Measurements from ENCODE around the gene KRTAP21-2.
A peak's percentile ranks its signal among the peaks of the same experiment; 100 is the strongest.
"Not testable (repeated sequence)": the region's sequence is repeated elsewhere in the genome, so short reads cannot be mapped to it uniquely, and the experiment has no call there.

Gene KRTAP21-2

GRCh38 chr21:30747159-30747558 is at the start of gene KRTAP21-2:
KRTAP21-2 (minus strand) TSS chr21:30747259; CDS start chr21:30747202, 57 bp downstream.
- no peak for TF ChIP-seq JUND (IDR thresholded peaks at IDR 0.05; ENCODE audit: low read depth)
- in situ Hi-C loops (cut with HindIII; ENCODE audit: low pct_unique_long_range_greater_than_20kb, low sequenced_read_pairs): no loop called here
- no peak for DNase-seq (ENCODE audit: low read depth in 1 of 2, low spot score in 1 of 2)

- TF ChIP-seq JUND (IDR thresholded peaks at IDR 0.05; ENCODE audit: low read depth): no peak
- no peak for DNase-seq (ENCODE audit: low read depth in 1 of 2, low spot score in 1 of 2)
- in situ Hi-C loops (cut with HindIII; ENCODE audit: low pct_unique_long_range_greater_than_20kb, low sequenced_read_pairs): no loop called here
Observed at GRCh38 chr21:30793581-30794314, 46.7 kb upstream of the KRTAP21-2 start.

- in situ Hi-C loops (cut with HindIII; ENCODE audit: low pct_unique_long_range_greater_than_20kb, low sequenced_read_pairs): no loop called here
- TF ChIP-seq JUND (IDR thresholded peaks at IDR 0.05; ENCODE audit: low read depth): no peak
Observed at GRCh38 chr21:30779249-30779648, 32.2 kb upstream of the KRTAP21-2 start.

GRCh38 chr21:30769724-30770431 is 22.8 kb upstream of the KRTAP21-2 start:
- in situ Hi-C loops (cut with HindIII; ENCODE audit: low pct_unique_long_range_greater_than_20kb, low sequenced_read_pairs): no loop called here
- DNase-seq (ENCODE audit: low read depth in 1 of 2, low spot score in 1 of 2): no peak
- no peak for TF ChIP-seq JUND (IDR thresholded peaks at IDR 0.05; ENCODE audit: low read depth)

More at GRCh38 chr21:30779249-30779648, 32.2 kb upstream of the KRTAP21-2 start:
- DNase-seq (ENCODE audit: low read depth in 1 of 2, low spot score in 1 of 2): no peak

GRCh38 chr21:30760776-30761175 is 13.7 kb upstream of the KRTAP21-2 start:
- no peak for DNase-seq (ENCODE audit: low read depth in 1 of 2, low spot score in 1 of 2)
- in situ Hi-C loops (cut with HindIII; ENCODE audit: low pct_unique_long_range_greater_than_20kb, low sequenced_read_pairs): no loop called here
- TF ChIP-seq JUND (IDR thresholded peaks at IDR 0.05; ENCODE audit: low read depth): no peak

GRCh38 chr21:30758306-30758705 is 11.2 kb upstream of the KRTAP21-2 start:
- no peak for TF ChIP-seq JUND (IDR thresholded peaks at IDR 0.05; ENCODE audit: low read depth)
- in situ Hi-C loops (cut with HindIII; ENCODE audit: low pct_unique_long_range_greater_than_20kb, low sequenced_read_pairs): no loop called here
- DNase-seq (ENCODE audit: low read depth in 1 of 2, low spot score in 1 of 2): no peak

- DNase-seq (ENCODE audit: low read depth in 1 of 2, low spot score in 1 of 2); in situ Hi-C loops (cut with HindIII; ENCODE audit: low pct_unique_long_range_greater_than_20kb, low sequenced_read_pairs): not testable (repeated sequence)
Observed at GRCh38 chr21:30755328-30755727, 8.3 kb upstream of the KRTAP21-2 start, which contains the start of gene KRTAP21-1. KRTAP21-1 (minus strand) TSS chr21:30755428; CDS start chr21:30755378, 50 bp downstream.

GRCh38 chr21:30740462-30740861 is 6.6 kb downstream of the KRTAP21-2 start:
- in situ Hi-C loops (cut with HindIII; ENCODE audit: low pct_unique_long_range_greater_than_20kb, low sequenced_read_pairs): no loop called here
- DNase-seq (ENCODE audit: low read depth in 1 of 2, low spot score in 1 of 2): no peak
- no peak for TF ChIP-seq JUND (IDR thresholded peaks at IDR 0.05; ENCODE audit: low read depth)

- TF ChIP-seq JUND (IDR thresholded peaks at IDR 0.05; ENCODE audit: low read depth): no peak
- in situ Hi-C loops (cut with HindIII; ENCODE audit: low pct_unique_long_range_greater_than_20kb, low sequenced_read_pairs): no loop called here
- peak in 1 of 2 experiments; percentile 40 for DNase-seq (ENCODE audit: low read depth in 1 of 2, low spot score in 1 of 2)
Observed at GRCh38 chr21:30733026-30733425, 14.0 kb downstream of the KRTAP21-2 start.

GRCh38 chr21:30726726-30727125 is 20.3 kb downstream of the KRTAP21-2 start:
- no peak for TF ChIP-seq JUND (IDR thresholded peaks at IDR 0.05; ENCODE audit: low read depth)
- DNase-seq (ENCODE audit: low read depth in 1 of 2, low spot score in 1 of 2): no peak
- in situ Hi-C loops (cut with HindIII; ENCODE audit: low pct_unique_long_range_greater_than_20kb, low sequenced_read_pairs): no loop called here

- in situ Hi-C loops (cut with HindIII; ENCODE audit: low pct_unique_long_range_greater_than_20kb, low sequenced_read_pairs): no loop called here
- no peak for DNase-seq (ENCODE audit: low read depth in 1 of 2, low spot score in 1 of 2)
- no peak for TF ChIP-seq JUND (IDR thresholded peaks at IDR 0.05; ENCODE audit: low read depth)
Observed at GRCh38 chr21:30719401-30719800, 27.7 kb downstream of the KRTAP21-2 start.

- no peak for TF ChIP-seq JUND (IDR thresholded peaks at IDR 0.05; ENCODE audit: low read depth)
- in situ Hi-C loops (cut with HindIII; ENCODE audit: low pct_unique_long_range_greater_than_20kb, low sequenced_read_pairs): no loop called here
- no peak for DNase-seq (ENCODE audit: low read depth in 1 of 2, low spot score in 1 of 2)
Observed at GRCh38 chr21:30718239-30718909, 28.7 kb downstream of the KRTAP21-2 start, which contains the start of gene KRTAP21-3. KRTAP21-3 (minus strand) TSS chr21:30718777; CDS start chr21:30718759, 18 bp downstream.

- no peak for TF ChIP-seq JUND (IDR thresholded peaks at IDR 0.05; ENCODE audit: low read depth)
- in situ Hi-C loops (cut with HindIII; ENCODE audit: low pct_unique_long_range_greater_than_20kb, low sequenced_read_pairs): no loop called here
- DNase-seq (ENCODE audit: low read depth in 1 of 2, low spot score in 1 of 2): no peak
Observed at GRCh38 chr21:30717105-30717504, 30.0 kb downstream of the KRTAP21-2 start.

Measured in T47D (cell line).